ENCODE results near the gene ST3GAL5.

The ST3GAL5 gene

GRCh38 chr2:85872536-85873161, 16.1 kb downstream of the ST3GAL5 start:
- Histone ChIP-seq H3K9ac (ENCODE audit: low read depth, low read length) (no peak overlapping the region), H3K27ac (ENCODE audit: low read length) (no peak overlapping the region), H3K4me2 (ENCODE audit: insufficient read depth, low read length) (no peak overlapping the region), H3K4me1 (ENCODE audit: insufficient read depth, low read length) (no peaks in the 10 kb centered on the region), H3K9me3 (ENCODE audit: insufficient read depth, low read length, severe bottlenecking) (no peaks in the 10 kb centered on the region), H2AFZ (ENCODE audit: low read depth, low read length) (no peak overlapping the region), H3K4me3 (ENCODE audit: low read depth in 1 of 2, low read length in 2 of 2) (no peak overlapping the region), H3K27me3 (ENCODE audit: insufficient read depth, low read length, poor library complexity) (no peaks in the 10 kb centered on the region), H3K36me3 (ENCODE audit: insufficient read depth, low read length) (peaks cover 8% of the 10 kb centered on the region; the same call in 1 of the 2 replicates), H3K79me2 (ENCODE audit: insufficient read depth, low read length) (peaks cover 56% of the 10 kb centered on the region), H4K20me1 (ENCODE audit: insufficient read depth, low read length) (0 out of 2 replicates have a peak, but pooled peaks cover 5% of the 10 kb centered on the region)
- no peak for TF ChIP-seq EZH2 (IDR thresholded peaks at IDR 0.05; ENCODE audit: borderline replicate concordance, low read depth, low read length, severe bottlenecking)
- no peak for TF ChIP-seq CTCF (IDR thresholded peaks at IDR 0.05; ENCODE audit: borderline replicate concordance, extremely low read depth, low read length, poor library complexity, severe bottlenecking)
- DNase-seq, result no peak
- no peak for ATAC-seq (ENCODE audit: insufficient read depth, low read depth)

GRCh38 chr2:85871494-85872164, 17.2 kb downstream of the ST3GAL5 start:
- TF ChIP-seq EZH2 (IDR thresholded peaks at IDR 0.05; ENCODE audit: borderline replicate concordance, low read depth, low read length, severe bottlenecking), result no peak
- no peak for TF ChIP-seq CTCF (IDR thresholded peaks at IDR 0.05; ENCODE audit: borderline replicate concordance, extremely low read depth, low read length, poor library complexity, severe bottlenecking)
- Histone ChIP-seq H3K79me2 (ENCODE audit: insufficient read depth, low read length) (peaks cover 51% of the 10 kb centered on the region), H3K36me3 (ENCODE audit: insufficient read depth, low read length) (peaks cover 3% of the 10 kb centered on the region; the same call in 1 of the 2 replicates), H3K27me3 (ENCODE audit: insufficient read depth, low read length, poor library complexity) (no peaks in the 10 kb centered on the region), H2AFZ (ENCODE audit: low read depth, low read length) (no peak overlapping the region), H3K27ac (ENCODE audit: low read length) (no peak overlapping the region), H3K9ac (ENCODE audit: low read depth, low read length) (no peak overlapping the region), H3K4me3 (ENCODE audit: low read depth in 1 of 2, low read length in 2 of 2) (no peak overlapping the region), H3K4me2 (ENCODE audit: insufficient read depth, low read length) (no peak overlapping the region), H4K20me1 (ENCODE audit: insufficient read depth, low read length) (0 out of 2 replicates have a peak, but pooled peaks cover 5% of the 10 kb centered on the region), H3K4me1 (ENCODE audit: insufficient read depth, low read length) (0 out of 2 replicates have a peak, but pooled peaks cover 2% of the 10 kb centered on the region), H3K9me3 (ENCODE audit: insufficient read depth, low read length, severe bottlenecking) (no peaks in the 10 kb centered on the region)
- ATAC-seq (ENCODE audit: insufficient read depth, low read depth) (no peak), DNase-seq (no peak)

GRCh38 chr2:85868822-85869221, 20.0 kb downstream of the ST3GAL5 start:
- 0 out of 2 replicates have a peak, but pooled peaks cover 5% of the 10 kb centered on the region for H4K20me1 ChIP-seq (ENCODE audit: insufficient read depth, low read length)
- H2AFZ ChIP-seq (ENCODE audit: low read depth, low read length), result no peak overlapping the region
- no peak for DNase-seq
- no peak for ATAC-seq (ENCODE audit: insufficient read depth, low read depth)
- no peak overlapping the region for H3K27ac ChIP-seq (ENCODE audit: low read length)
- no peak overlapping the region for H3K9ac ChIP-seq (ENCODE audit: low read depth, low read length)
- H3K79me2 ChIP-seq (ENCODE audit: insufficient read depth, low read length), result peaks cover 48% of the 10 kb centered on the region
- TF ChIP-seq EZH2 (IDR thresholded peaks at IDR 0.05; ENCODE audit: borderline replicate concordance, low read depth, low read length, severe bottlenecking) (no peak), CTCF (IDR thresholded peaks at IDR 0.05; ENCODE audit: borderline replicate concordance, extremely low read depth, low read length, poor library complexity, severe bottlenecking) (no peak)
- H3K27me3 ChIP-seq (ENCODE audit: insufficient read depth, low read length, poor library complexity), result no peaks in the 10 kb centered on the region
- peaks cover 7% of the 10 kb centered on the region; the same call in 1 of the 2 replicates for H3K4me1 ChIP-seq (ENCODE audit: insufficient read depth, low read length)
- H3K4me2 ChIP-seq (ENCODE audit: insufficient read depth, low read length), result no peak overlapping the region
- no peak overlapping the region for H3K4me3 ChIP-seq (ENCODE audit: low read depth in 1 of 2, low read length in 2 of 2)
- H3K9me3 ChIP-seq (ENCODE audit: insufficient read depth, low read length, severe bottlenecking), result no peaks in the 10 kb centered on the region
- peaks cover 3% of the 10 kb centered on the region; the same call in 1 of the 2 replicates for H3K36me3 ChIP-seq (ENCODE audit: insufficient read depth, low read length)
